A673 (cell line): ENCODE results near the gene SYT11.

Experiments used
- CTCF ChIP-seq: fragments of 300-800, 200-600 bp; sonication (generic); conservative IDR thresholded peaks from 2 replicates; pipeline ENCODE4 v1.5.1; 2017; ENCODE audit warnings: low read depth, mild to moderate bottlenecking, antibody characterized with exemption, low read length, moderate library complexity, mixed read lengths
- EZH2 ChIP-seq: fragments of 200-600 bp; sonication (generic); IDR thresholded peaks from 2 replicates; pipeline ENCODE4 v1.6.1; 2017; ENCODE audit warnings: borderline replicate concordance, low read depth, mild to moderate bottlenecking, mixed read lengths, antibody characterized with exemption, low read length; ENCODE audit not compliant: poor library complexity, severe bottlenecking

DNA sequence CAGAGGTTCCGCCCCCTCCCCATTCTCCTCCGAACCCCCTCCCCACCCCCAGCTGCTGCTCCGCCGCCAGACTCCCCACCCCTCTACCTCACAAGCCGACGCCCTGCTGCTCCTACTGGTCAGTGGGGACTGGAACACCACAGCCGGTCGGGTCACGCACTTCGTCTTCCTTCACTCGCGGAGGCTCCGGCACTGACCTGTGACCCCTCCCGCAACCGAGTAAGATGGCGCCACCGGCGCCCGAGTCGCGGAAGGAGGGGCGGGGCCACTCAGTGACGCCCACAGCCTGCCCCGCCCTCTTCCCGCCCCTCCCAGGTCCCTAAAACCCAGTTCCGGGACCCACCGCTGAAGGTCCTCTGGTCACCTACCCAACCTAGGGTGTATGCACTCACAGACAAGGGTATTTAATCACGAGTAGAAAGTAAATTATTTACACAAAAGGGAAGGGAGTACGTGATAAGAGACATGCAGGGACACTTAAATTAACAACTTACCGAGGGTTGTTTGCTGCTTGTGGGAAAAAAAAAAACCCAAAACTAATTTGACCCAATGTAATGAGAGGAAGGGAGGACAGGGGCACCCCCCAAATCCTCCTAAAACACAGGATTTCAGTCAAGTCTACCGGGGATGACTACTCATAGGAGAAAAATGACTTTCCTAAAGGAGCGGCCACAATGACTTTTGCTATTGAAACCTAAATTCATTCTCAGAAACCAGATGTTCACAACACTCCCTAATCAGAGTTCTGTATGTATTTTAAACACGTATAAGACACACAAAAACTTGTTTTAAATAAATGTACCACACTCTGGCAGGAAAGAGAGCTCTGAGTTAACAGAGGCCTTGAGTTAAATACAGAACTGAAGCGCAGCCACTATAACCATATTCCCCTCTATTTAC lies 52.0 kb downstream of the SYT11 start, which contains the start of gene RIT1:
- TF ChIP-seq EZH2 = no peak
- TF ChIP-seq CTCF = no peak
